Stimulated activated CD4-positive, alpha-beta T cell treated with anti-CD3 and anti-CD28 coated beads, Interleukin-15, amount 100 ng/mL, for 1 hour (primary cell): ENCODE results near the gene PGC.

Source experiments
- DNase-seq, 2 donors: peaks; one replicate each; pipeline ENCODE4 v3.0.0-alpha.2; 2020; ENCODE audit warnings: low read depth in 1 of 2, low spot score in 1 of 2

The PGC gene

DNA sequence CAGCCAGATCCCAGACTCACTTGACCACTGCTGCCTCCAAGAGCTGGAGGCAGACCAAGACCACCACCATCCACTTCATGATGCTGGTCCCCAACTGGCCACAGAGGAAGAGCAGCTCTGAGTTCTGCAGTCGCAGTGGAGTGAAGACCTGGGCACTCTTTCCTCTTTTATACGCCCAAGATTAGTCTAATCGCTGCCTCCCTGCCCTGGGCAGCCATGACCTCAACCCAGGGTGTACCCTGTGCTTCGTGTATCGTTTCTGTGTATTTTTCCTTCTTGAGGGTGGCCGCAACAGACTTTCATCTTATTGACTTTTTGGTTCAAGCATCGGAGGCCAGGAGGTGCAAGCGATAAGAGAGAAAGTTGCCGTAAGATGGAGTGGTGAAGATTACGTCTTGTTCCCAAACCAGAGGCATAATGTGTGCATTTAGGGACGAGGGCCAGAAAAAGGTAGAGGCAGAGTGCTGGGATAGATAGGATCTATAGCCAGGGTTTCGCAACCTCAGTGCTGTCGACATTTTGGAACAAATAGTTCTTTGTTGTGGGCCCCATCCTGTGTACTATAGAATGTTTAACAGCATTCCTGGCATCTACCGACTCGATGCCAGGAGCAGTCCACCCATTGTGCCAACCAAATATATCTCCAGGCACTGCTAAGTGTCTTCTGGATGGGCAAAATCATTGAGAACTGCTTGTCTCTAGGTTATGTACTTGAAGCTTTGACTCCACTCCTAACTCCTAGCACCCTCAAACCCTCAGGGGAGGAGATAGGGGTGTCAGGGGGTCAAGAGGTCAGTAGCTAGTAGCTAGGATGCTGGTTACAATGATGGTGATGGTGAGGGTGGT lies at the start of gene PGC:
PGC (minus strand) TSS at position 142 of the 846 bp plus-strand sequence; CDS start at position 79, 63 bp downstream.
- DNase-seq = no peak

DNA sequence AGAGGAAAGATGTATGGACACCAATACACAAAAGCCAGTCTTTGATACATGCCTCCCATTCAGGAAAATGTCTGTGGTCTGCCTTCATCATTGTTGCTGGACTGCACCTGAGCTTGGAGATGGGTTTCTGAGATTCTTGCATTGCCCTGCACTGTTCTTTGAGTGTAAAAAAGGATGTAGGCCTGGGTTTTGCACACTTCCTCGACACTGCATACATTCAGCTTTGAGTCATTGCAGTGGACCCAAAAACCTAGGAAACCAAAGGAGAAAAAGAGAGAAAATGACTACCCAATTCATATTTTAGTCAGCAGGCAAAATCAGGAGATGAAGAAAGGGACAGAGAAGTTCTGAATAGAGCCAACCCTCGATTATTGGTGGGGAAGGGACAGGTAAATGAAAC lies 49.3 kb upstream of the PGC start:
- DNase-seq = no peak

DNA sequence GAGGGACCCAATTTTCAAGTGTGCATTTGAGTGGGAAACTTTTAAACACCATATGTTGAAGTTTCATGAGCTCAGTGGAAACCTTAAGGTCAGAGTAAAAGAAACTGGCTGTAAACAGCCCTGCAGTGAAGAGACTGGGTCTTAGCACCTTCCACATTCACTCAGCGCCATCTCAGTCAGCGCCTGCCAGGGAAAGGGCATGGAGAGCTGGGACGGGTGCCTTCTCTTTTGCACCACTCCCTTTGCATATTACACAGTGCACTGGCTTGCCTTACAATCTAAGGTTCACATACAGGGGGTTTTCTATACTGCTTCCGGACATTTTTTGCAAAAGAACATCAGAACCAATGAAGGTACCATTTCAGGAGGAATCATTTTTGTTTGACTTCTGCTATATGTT lies 44.8 kb upstream of the PGC start:
- DNase-seq = no peak

DNA sequence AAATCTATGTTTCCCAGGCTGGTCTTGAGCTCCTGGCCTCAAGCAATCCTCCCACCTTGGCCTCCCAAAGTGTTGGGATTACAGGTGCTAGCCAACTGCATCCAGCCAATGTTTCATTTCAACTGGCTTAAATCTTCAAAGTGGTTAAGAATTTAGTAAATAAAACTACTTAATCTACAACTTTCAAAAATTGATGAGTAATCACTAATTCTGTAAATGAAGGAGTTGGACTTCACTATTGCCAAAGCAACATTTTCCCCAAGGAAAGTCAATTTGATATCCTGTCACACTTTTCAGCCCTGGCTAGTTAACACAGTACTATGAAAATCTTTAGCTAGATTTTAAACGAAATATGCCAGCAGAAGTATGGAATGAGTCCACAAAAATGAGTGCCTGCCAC lies 44.1 kb upstream of the PGC start:
- no peak for DNase-seq

GRCh38 chr6:41790045-41790444 lies 42.8 kb upstream of the PGC start:
- DNase-seq = no peak

GRCh38 chr6:41789390-41789724 lies 42.2 kb upstream of the PGC start:
- DNase-seq = no peak

DNA sequence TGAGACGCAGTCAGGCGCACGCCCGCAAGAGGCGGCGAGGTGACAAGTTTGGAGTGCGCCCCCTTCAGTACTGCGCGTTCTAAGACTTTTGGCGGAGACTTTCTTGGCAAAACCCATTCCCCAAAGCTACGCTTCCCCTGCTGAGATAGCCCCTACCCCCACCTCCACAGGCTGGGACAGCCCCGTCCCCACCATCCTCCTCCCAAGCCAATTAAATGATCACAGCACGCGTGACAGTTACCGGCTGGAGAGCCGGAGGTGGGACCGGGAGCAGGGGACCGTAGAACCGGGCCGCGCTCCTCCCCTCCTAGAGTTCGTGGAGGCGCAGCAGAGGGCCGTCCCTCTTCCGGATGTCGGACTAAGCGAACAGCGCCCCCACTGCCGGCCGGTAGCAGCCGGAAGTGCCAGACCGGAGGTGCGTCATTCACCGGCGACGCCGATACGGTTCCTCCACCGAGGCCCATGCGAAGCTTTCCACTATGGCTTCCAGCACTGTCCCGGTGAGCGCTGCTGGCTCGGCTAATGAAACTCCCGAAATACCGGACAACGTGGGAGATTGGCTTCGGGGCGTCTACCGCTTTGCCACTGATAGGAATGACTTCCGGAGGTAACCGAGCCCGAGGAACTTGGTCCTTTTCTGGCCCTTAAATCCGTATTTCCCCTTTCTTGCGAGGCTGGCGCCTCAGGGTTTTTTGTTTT lies 40.2 kb upstream of the PGC start, which contains the start of gene TOMM6:
TOMM6 (plus strand) TSS at position 476 of the 699 bp plus-strand sequence; CDS start at position 480, 4 bp downstream.
- peak; percentile 90 to 92 for DNase-seq

- DNase-seq = peak; percentile 81 to 88
These were observed 39.4 kb upstream of the PGC start for GRCh38 chr6:41786451-41787218.

GRCh38 chr6:41785689-41786450 lies 38.7 kb upstream of the PGC start:
- no peak for DNase-seq

DNA sequence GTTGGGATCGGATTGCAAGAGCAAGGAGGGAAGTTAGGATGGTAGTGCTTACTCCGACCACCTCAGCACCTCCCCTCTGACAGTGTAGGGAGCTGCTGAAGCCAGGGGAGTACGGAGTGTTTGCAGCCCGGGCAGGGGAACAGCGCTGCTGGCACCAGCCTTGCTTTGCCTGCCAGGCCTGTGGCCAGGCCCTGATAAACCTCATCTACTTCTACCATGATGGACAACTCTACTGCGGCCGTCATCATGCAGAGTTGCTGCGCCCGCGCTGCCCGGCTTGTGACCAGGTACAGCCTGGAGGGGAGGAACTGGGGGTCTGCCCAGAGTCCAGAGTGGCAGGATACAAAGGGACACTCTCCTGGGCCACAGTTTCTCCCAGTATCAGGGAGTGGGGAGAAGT lies 38.1 kb upstream of the PGC start:
- DNase-seq = no peak

DNA sequence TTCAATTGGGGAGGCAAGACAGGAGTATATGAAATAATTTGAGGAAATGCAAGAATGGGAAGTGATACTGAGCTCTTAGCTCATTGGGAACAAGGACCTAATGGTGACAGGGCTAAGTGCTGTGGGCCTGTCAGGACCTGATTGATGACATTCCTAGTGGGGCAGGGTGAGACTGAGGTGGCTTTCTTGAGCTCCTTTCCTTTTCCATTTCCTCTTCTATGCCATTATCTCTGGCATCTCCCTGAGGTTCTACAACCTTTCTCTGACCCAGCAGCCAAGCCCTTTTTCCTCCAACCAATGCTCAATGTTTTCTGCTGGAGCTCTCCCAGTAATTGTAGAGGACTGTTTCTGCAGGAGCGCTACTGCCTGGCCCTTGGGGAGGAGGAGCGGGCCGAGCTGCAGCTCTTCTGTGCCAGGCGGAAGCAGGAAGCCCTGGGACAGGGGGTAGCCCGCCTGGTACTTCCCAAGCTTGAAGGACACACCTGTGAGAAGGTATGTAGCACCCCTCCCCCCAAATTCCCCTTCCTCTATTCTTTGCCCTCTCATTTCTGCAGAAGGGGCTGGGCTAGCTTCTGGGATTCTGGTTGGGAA lies 37.5 kb upstream of the PGC start:
- DNase-seq = no peak

GRCh38 chr6:41783106-41783780 lies 36.0 kb upstream of the PGC start:
- DNase-seq = no peak

GRCh38 chr6:41781366-41781730 lies 34.2 kb upstream of the PGC start:
- DNase-seq = no peak

GRCh38 chr6:41780551-41781365 lies 33.6 kb upstream of the PGC start, which contains the start of gene PRICKLE4:
TSS of gene PRICKLE4 (plus strand) at chr6:41780782. CDS start at chr6:41783474, 2,692 bp downstream.
- DNase-seq = no peak

DNA sequence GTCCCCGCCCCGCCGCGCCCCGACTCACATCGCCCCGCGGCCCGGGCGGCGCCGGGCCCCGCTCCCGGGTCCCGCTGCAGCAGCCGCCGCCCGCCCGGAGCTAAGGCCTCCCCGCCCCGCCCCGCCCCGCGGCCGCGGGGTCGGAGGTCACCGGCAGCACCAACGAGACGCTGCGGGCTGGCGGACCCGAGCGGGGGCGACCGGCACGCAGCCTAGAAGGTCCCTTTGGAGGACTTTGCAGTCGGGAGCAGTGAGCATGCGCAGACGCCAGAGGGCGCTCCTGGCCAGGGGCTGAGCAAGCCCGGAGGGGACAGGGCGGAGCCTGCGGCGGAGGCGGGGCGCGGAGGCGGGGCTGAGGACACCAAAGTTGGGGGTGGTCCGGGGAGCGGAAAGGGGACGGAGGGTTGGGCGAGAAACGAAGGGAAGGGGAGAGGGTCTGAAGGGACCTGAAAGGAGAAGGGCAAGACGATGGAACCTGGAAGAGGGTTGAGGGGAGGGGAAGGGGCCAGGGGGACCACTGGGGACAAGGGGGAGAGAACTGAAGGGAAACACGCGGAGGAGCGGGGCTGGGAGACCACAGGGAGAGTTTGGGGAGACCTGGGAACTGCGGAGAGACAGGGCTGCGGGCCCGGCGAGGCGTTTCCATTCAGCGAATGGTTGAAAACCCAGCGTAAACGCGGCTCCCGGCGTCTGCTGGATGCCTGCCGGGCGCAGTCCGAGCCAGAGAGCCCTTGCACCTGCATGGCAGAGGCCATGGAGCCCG lies 32.8 kb upstream of the PGC start, which contains the start of gene FRS3:
FRS3 (minus strand) TSS at position 113 of the 763 bp plus-strand sequence. CDS start 2,913 bp downstream, outside the sequence.
- DNase-seq = peak; percentile 99 to 100

GRCh38 chr6:41779336-41779735 lies 32.1 kb upstream of the PGC start:
- DNase-seq = no peak

DNA sequence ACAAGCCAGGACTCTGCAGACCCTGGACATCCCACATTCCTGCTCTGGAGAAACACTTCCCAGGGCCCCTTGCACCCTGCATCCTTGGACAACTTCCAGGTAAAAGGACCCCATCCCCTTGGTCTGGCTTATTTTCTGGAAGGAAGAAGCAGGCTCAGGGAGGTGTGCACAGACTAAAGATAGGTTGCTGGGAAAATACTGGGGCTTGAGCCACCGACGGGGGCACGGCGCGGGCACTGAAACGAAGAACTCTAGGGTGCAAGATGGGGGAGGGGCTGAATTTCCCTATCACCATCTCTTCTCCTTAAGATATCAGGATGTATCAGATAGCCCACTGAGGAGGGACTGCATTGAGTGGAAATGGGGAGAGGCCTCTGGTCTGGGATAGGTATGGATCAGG lies 31.7 kb upstream of the PGC start:
- no peak for DNase-seq
